GM21360 (cell line): ENCODE data around the gene AP1S1.

Experiments
- ATAC-seq: cut with Tn5 transposase; IDR thresholded peaks from one replicate; pipeline ENCODE4 v1.9.1; 2021; ENCODE audit warnings: mild to moderate bottlenecking, moderate library complexity; ENCODE audit not compliant: unreplicated experiment

The AP1S1 gene

GRCh38 chr7:101169838-101170551 is 15.7 kb downstream of the AP1S1 start:
- no peak for ATAC-seq

- no peak for ATAC-seq
Measured at GRCh38 chr7:101170617-101171441, 16.6 kb downstream of the AP1S1 start.

GRCh38 chr7:101171442-101171837 is 17.2 kb downstream of the AP1S1 start:
- no peak for ATAC-seq

- no peak for ATAC-seq
Measured at GRCh38 chr7:101172005-101172853, 18.0 kb downstream of the AP1S1 start.

- ATAC-seq = no peak
Measured at GRCh38 chr7:101172854-101173751, 18.8 kb downstream of the AP1S1 start.

- ATAC-seq = peak; percentile 48
Measured at GRCh38 chr7:101173752-101174244, 19.5 kb downstream of the AP1S1 start.

- no peak for ATAC-seq
Measured at GRCh38 chr7:101174322-101174854, 20.1 kb downstream of the AP1S1 start.

GRCh38 chr7:101175664-101176063 is 21.4 kb downstream of the AP1S1 start:
- ATAC-seq = no peak

- no peak for ATAC-seq
Measured at GRCh38 chr7:101177644-101178043, 23.4 kb downstream of the AP1S1 start.

GRCh38 chr7:101179117-101179516 is 24.8 kb downstream of the AP1S1 start:
- no peak for ATAC-seq

GRCh38 chr7:101179713-101180112 is 25.4 kb downstream of the AP1S1 start:
- ATAC-seq = no peak

- no peak for ATAC-seq
Measured at GRCh38 chr7:101180130-101180755, 26.0 kb downstream of the AP1S1 start, which contains the start of gene NAT16. TSS of gene NAT16 (minus strand) at chr7:101180293. CDS start at chr7:101174807, 5,486 bp downstream.

GRCh38 chr7:101185258-101185839 is 31.1 kb downstream of the AP1S1 start:
- no peak for ATAC-seq

- ATAC-seq = no peak
Measured at GRCh38 chr7:101186194-101186593, 31.9 kb downstream of the AP1S1 start.

- ATAC-seq = no peak
Measured at GRCh38 chr7:101186844-101187428, 32.7 kb downstream of the AP1S1 start.

GRCh38 chr7:101189109-101189508 is 34.8 kb downstream of the AP1S1 start:
- ATAC-seq = no peak

GRCh38 chr7:101195884-101196283 is 41.6 kb downstream of the AP1S1 start:
- ATAC-seq = no peak

GRCh38 chr7:101197991-101198390 is 43.7 kb downstream of the AP1S1 start:
- ATAC-seq = no peak

- no peak for ATAC-seq
Measured at GRCh38 chr7:101198476-101198875, 44.2 kb downstream of the AP1S1 start.
